GM04503 (cell line): ENCODE measurements around the gene TRIM68.

Experiments used
- DNase-seq: peaks from one replicate; pipeline ENCODE4 v3.0.0-alpha.2; 2012; ENCODE audit warnings: low read depth

TRIM68 gene, protein sequence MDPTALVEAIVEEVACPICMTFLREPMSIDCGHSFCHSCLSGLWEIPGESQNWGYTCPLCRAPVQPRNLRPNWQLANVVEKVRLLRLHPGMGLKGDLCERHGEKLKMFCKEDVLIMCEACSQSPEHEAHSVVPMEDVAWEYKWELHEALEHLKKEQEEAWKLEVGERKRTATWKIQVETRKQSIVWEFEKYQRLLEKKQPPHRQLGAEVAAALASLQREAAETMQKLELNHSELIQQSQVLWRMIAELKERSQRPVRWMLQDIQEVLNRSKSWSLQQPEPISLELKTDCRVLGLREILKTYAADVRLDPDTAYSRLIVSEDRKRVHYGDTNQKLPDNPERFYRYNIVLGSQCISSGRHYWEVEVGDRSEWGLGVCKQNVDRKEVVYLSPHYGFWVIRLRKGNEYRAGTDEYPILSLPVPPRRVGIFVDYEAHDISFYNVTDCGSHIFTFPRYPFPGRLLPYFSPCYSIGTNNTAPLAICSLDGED

DNA sequence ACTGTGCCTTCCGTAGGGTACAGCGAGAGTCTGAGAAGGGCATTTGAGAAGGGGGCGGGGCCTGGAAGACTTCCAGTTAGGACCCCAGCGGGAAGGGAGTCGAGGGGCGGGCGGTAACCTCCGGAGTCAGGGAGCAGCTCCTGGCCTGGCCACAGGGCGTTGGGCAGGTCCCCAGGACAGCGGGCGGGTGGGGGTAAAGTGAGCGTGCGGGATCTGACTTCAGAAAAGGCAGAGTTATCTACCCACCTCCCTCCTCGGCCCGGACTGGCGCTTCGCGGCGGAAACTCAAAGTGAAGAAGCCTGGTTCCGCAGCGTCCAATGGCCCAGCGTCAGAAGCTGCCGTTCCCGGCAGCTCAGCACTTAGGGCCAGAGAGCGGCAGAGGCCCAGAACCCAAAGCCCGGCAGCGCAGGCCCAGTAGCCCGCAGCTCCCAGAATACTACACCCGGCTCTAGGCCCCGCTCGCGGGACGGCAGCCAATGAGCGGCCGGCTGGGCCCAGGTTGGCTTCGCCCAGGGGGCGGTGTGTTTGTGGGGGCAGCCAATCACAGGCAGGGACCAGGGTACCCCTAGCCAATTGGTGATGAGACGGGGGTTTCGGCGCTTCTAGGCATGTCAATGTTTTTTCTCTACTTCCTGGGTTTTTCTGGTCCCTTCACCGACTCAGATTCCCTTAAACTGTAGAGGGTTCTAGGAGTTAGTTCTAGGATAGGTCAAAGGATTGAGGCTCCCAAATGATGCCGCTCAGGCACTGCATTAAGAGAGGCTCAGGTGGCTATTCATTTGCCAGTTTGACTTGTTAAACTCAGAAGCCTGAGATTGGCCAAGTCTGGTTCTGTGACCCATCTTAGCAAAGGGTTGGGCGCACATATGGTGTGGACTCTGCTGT is at the start of gene TRIM68:
Gene TRIM68, minus strand, starts transcription at position 451 of the 886 bp plus-strand sequence. CDS start 2,727 bp downstream, outside the sequence.
- peak; percentile 83 for DNase-seq

DNA sequence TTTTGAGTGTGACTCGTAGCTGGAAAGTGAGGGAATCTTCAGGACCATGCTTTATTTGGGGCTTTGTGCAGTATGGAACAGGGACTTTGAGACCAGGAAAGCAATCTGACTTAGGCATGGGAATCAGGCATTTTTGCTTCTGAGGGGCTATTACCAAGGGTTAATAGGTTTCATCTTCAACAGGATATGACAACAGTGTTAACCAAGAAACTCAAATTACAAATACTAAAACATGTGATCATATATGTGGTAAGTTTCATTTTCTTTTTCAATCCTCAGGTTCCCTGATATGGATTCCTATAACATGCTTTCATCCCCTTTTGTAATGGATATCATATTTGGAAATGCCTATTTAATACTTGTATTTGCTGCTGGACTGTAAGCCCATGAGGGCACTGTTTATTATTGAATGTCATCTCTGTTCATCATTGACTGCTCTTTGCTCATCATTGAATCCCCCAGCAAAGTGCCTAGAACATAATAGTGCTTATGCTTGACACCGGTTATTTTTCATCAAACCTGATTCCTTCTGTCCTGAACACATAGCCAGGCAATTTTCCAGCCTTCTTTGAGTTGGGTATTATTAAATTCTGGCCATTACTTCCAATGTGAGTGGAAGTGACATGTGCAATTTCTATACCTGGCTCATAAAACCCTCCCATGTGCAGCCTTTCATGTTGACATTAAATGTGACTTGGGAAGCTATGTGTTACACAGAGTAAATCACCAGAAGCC is 46.8 kb upstream of the TRIM68 start:
- DNase-seq = no peak

DNA sequence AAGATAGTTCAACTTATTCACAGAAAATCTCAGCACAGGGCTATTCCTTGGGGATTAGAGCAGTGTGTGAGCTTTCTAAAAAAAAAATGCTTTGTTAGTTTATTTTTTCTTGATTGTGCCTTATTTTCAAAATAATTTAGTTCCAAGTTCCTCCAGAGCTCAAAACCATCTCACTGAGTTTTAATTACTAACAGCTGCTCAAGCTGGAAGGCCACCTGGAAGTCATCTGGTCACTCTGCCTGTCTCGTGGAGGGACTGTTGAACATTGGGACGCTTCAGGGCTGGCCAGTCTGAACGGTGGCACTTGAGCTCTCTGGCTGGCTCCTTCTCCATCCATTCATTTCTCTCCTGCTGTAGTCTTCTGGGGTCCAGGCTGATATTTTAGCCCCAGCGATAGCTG is 39.7 kb upstream of the TRIM68 start:
- no peak for DNase-seq

DNA sequence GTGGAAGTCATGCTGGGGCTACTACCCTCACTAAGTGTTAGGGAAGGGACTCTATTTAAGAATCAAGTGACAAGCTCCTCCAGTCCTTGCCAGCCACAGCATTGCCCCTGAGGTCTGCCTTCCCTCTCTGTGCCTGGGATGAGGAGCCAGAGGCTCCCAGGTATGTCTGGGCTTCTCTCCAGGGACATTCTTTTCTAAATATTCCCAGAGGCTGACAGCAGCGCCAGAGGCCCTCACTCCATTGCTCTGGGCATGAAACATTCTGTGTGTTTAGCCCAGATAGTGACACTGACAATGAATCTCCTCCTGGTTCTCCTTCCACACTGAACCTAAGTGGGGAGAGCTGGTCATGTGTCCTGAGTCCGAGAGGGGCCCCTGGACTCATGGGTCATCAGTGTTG is 37.9 kb upstream of the TRIM68 start:
- DNase-seq = no peak

DNA sequence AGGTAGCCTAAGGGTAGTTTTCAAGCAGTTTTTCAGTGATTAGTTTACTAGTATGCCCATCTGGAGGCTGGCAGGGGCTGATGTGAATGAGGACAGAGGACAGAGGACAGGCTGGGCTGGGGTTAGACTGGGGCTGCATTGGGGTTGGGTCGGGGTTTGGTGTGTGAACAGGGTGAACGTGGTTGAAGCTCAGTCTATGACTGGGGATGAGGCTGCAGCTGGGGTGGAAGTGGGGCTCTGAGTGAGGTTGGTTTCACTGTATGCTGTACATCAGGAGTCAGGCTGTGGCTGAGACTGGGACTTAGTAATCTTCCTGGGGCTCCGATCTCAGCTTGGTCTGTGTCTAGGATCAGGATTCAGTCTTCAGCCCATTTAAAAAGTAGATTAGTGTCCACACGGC is 36.2 kb upstream of the TRIM68 start:
- no peak for DNase-seq

DNA sequence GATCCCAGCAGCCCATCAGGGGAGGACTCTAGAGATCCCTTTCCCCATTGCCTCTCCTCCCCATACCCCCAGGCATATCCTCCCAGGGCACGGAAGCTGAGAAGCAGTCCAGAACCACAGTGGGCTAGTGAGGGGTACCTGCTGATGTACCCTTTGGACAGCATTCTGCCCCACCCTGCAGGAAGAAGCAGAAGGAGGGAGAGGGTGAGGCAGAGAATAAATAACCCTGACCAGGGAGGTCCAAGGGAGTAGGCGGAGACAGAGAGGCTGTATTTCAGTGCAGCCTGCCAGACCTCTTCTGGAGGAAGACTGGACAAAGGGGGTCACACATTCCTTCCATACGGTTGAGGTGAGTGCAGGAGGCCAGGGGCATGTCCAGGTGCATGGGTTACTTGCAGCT is 35.7 kb upstream of the TRIM68 start, which contains the start of gene OR51E1:
Gene OR51E1, plus strand, starts transcription at position 301 of the 400 bp plus-strand sequence. CDS start 8,545 bp downstream, outside the sequence.
- DNase-seq = no peak

DNA sequence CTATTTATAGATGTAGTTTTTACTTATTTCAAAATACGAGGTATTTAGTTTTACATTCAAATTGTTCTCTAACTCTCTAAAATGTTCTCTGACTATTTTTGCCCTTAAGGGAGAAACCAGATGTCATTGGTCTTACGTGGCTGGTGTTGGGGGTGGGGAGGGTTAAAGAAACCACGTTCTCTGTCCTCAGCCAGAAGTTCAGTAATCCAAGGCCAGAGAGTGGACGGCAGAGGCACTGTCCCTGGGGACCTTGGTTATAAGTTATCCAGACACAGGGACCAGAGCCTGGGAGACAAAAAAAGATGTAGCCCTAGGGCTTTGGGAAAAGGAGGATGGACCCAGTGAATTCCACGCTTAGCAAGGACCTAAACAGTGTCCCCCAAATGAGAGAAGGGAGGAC is 35.0 kb upstream of the TRIM68 start:
- DNase-seq = no peak

DNA sequence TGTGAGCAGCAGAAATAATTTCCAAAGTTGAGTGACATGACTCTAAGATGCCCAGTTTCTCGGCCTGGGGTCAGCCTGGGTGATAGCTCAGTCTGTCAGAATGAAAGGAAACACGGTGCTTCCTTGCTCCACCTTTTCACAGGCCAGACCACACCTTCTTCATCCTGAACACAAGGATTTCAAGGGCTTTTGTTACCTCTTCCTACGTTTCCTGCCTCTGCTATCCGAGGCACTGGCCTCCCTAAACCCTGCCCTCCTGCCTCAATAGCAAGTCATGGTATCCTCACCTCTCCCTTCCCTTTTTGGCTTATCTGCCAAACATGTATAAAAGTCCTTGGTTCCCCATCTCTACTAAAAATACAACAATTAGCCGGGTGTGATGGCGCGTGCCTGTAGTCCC is 34.0 kb upstream of the TRIM68 start:
- DNase-seq = no peak

DNA sequence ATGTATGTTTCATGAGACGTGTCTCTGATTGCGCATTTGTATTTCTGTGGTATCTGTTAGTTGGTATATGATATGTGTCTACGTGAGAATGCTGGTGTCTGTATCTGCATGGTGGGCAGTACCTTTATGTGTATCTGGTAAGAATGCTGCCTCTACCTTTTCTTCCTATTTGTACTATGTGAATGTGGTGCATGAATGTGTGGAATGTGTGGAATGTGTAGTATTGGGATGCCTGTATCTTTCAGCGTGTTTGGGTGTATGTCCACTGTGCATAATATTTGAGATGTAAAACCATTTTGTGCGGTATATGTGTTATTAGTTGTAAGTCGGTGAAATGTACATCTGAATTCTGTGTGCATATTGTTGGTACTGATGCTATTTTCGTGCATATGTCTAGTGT is 33.5 kb upstream of the TRIM68 start:
- DNase-seq = no peak

DNA sequence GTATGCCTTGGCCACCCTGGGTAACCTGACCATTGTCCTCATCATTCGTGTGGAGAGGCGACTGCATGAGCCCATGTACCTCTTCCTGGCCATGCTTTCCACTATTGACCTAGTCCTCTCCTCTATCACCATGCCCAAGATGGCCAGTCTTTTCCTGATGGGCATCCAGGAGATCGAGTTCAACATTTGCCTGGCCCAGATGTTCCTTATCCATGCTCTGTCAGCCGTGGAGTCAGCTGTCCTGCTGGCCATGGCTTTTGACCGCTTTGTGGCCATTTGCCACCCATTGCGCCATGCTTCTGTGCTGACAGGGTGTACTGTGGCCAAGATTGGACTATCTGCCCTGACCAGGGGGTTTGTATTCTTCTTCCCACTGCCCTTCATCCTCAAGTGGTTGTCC is 31.9 kb upstream of the TRIM68 start:
- DNase-seq = no peak

DNA sequence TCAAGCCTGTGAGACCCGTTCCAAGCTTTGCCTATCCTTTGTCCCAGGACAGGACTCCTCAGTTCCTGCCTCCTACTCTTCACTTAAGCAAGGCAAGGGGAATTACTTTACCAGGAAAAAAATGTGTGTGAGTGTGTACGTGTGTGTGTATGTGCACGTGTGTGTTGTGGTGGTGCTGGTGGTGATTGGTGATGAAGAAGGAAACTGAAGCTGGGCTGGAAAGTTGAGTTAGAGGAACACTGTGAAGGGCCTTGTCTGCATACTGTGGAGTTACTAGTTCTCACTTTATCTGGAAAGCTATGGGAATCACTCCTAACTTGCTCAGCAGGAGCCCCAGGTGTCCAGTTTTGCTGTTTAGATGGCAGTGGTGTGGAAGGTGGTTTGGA is 29.6 kb upstream of the TRIM68 start:
- DNase-seq = no peak

DNA sequence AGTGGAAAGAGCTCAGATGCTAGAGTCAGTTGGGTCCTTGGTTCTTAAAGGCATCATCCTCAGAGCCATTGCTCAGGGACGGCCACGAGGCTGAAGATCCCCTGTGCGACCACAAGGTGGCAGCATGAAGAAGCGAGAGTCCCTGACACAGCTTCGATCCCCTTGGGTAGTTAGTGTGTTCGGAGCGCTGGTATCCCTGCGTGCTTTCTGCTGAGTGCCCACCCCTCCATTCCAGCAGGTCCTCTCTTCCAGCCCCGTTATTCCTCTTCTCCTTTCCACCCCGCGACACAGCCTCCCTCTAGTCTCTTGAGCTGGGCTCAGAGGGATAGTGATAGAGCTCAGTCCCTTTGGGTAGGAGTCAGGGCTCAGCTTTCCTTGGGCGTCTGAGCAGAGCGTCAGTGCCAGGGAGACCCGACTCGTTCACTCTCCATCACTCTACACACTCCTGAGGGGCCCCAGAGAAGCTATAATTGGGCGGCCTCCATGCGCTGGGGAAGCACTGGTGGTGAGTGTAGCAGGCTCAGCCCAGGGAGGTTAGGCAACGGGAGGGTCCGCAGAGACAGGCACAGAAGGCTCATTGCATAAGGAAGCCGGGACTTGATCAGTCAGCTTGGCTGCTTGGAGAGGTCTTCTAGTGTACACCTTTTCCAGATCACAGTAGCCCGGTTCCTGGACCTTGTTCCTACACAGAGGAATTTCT is 29.1 kb upstream of the TRIM68 start, which contains the start of gene OR51D1:
Gene OR51D1, plus strand, starts transcription at position 516 of the 700 bp plus-strand sequence. CDS start 2,314 bp downstream, outside the sequence.
- DNase-seq = peak; percentile 19

DNA sequence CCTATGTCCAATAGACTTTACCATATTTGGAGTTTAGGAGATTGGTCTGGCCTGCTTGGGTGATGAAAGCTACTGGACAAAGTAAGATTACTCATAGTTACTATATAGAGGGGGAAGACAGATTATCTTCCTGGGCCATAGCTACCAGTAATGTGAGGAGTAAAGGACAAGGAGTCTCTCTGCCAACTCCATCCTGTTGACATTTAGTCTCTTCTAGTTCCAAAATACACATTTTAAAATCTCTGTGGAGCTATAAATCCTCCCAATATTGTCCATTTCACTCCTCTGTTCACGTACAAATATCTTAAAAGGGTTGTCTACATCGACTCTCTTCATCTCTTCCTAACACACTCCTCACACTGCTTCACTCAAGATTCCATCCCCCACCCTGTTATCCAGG is 28.1 kb upstream of the TRIM68 start:
- no peak for DNase-seq

DNA sequence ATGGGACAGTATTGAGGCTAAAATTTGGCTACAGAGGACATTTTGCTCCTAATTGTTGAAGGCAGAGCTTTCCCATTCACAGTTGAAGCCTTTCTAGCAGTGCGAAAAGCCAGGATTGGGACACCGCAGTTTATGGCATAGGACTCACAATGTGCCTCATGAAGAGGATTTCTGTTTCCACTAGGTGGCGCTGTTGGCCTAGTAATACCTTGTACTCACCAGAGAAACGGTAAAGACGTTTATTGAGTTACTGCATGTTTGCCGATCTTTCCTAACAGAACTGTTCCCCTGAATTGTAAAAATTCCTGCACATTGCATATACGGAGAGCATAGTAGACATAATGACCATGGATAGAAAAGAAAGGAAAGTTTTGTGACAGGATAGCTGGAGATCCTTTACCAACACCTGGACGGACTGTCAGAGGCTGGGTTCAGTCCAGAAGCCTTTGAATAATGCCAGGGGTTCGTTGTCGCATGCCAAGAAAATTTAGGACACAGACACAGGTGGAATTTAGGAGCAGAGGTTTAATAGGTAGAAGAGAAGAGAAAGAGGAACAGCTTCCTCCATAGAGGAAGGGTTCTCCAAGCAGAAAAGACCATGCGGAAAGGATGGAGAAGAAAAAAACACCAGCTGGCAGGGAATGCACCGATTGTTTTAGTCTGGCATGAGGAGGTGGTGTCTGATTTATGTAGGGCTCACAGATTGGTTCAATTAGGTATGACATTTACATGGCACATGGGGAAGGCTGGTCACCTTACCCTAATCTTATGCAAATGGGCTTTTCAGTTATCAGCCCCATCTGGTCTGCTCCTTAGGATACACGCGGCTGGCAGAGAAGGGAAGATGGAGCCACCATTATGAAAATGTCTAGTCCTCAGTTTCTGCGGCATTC is 18.4 kb upstream of the TRIM68 start:
- no peak for DNase-seq

DNA sequence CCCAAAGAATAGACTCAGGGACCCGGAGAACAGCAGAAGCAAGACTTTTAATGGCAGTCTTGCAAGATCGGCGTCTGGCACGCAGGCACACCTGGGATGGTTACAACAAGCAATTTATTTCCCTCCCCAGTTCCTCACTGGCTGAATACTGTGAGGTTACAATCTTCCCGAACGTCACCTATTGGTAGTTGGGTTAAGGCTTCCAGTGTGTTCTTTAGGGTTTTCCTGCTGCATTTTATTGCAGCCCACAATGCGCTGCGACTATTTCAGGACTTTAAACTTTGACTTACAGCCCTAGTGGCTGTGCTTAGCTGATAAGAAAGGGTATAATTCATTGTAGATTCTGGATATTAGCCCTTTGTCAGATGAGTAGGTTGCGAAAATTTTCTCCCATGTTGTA is 11.5 kb upstream of the TRIM68 start:
- DNase-seq = no peak

DNA sequence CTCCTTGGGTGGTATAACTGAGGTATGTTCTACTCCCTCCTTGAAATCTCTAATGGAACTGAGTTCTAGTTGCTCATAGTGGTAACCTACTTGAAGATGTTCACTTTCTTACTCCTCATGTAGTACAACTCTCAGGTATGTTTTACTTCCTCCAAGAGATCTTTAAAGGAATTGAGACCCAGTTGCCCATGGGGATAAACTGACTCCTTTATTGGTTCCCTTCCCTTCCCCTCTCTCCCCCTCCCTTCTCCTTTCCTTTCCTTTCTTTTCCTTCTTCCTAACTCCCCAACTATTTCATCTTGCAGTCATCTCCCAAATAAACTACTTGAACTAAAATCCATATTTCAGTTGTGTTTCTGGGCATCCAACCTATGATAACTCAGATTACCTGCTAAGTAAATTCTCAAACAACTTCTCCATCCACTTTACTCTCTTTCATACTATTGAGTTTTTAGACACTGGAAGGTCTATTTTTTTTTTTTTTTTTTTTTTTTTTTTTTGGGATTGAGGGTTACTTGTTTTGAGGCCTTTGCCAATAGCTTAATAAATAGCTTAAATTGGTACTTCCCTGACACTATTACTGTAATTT is 7.9 kb upstream of the TRIM68 start:
- no peak for DNase-seq

DNA sequence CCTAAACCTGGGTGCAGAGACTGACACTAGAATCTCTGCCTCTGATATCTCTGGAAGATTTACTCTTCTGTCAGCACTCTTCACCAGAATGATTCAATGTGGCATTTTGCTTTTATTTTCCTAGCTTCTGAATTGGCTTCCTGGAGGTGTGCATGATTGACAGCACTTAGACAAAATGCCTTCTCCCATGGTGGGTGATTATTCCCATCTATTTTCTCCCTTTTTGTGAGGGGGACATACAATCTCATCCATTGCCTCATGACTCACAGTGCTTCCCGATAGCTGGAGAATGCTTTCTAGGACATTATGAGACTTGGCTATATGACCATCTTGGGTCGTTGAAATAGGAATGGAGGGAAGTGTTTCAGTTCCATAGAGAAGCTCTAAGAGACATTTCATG is 4.0 kb upstream of the TRIM68 start:
- no peak for DNase-seq

DNA sequence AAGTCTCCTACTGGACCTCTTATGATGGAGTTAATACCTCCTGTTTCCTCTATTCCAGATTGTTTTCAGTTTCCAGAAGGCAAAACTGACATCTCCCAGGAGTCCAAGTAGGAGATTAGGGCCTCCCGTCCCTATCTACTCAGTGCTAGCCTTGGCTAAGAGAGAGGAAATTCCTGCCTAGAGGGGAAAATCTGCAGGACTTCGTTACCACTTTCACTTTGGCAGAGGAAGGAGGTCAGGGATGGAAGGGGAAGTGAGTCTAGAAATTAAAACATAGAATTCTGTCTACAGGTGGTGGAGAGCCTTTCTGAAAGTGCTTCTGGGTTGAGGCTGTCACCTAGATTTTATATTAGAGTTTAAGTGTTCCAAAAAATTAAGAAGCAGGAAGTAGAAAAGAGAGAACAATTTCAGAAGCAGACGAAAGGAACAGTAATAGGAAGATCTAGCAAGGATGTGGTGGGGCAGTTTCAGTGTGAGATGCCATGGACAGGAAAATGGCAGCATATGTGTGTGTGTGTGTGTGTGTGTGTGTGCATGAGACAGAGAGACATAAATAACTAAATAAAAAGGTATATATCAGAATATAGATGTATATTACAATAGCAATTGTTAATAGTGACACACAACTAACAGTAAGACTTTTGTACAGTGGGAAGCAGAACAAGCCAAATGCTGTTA is 2.4 kb upstream of the TRIM68 start:
- DNase-seq = no peak

DNA sequence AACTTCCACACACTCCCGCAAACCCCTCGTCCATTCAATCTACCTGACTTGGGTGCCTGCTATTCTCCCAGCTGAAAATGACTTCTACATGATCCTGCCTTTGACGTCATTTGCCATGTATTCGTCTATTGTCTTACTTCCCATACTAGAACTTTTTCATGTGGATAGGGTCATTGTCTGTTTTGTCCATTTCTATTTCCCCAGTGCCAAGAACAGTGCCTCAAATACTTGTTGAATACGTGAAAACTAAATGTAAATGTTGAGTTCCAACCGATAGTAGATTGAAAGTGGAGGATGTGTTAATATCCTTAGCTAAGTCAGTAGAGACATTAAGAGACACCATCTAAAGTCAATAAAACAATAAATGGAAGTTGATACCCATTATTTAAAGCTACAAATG is 935 bp downstream of the TRIM68 start:
- DNase-seq = no peak
